Erythroblast (primary cell): Measurements from ENCODE around the gene ZNF107.
"Not testable (repeated sequence)": the region's sequence is repeated elsewhere in the genome, so short reads cannot be mapped to it uniquely, and the experiment has no call there.

Source experiments
- GATA1 ChIP-seq: IDR thresholded peaks from 2 replicates; pipeline ENCODE4 v1.6.1; 2011; ENCODE audit warnings: low read depth, mild to moderate bottlenecking, control low read depth, low read length, moderate library complexity
- POLR2A ChIP-seq: IDR thresholded peaks from 2 replicates; pipeline ENCODE4 v1.6.1; 2011; ENCODE audit warnings: mild to moderate bottlenecking, low read length

GRCh38 chr7:64662091-64662490 is 3.8 kb upstream of the ZNF107 start:
- not testable (repeated sequence) for TF ChIP-seq POLR2A, GATA1
